GM18868 (cell line): ENCODE measurements around the gene ALG10.
"Not testable (repeated sequence)": the region's sequence is repeated elsewhere in the genome, so short reads cannot be mapped to it uniquely, and the experiment has no call there.

Experiments
- ATAC-seq: cut with Tn5 transposase; IDR thresholded peaks from one replicate; pipeline ENCODE4 v1.9.1; 2021; ENCODE audit warnings: mild to moderate bottlenecking, moderate library complexity; ENCODE audit not compliant: unreplicated experiment

ALG10 gene, protein sequence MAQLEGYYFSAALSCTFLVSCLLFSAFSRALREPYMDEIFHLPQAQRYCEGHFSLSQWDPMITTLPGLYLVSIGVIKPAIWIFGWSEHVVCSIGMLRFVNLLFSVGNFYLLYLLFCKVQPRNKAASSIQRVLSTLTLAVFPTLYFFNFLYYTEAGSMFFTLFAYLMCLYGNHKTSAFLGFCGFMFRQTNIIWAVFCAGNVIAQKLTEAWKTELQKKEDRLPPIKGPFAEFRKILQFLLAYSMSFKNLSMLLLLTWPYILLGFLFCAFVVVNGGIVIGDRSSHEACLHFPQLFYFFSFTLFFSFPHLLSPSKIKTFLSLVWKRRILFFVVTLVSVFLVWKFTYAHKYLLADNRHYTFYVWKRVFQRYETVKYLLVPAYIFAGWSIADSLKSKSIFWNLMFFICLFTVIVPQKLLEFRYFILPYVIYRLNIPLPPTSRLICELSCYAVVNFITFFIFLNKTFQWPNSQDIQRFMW

GRCh38 chr12:34022079-34022830 is at the start of gene ALG10:
Gene ALG10 (plus strand): TSS chr12:34022496. CDS start chr12:34022600, 104 bp downstream.
- ATAC-seq: peak; percentile 99

DNA sequence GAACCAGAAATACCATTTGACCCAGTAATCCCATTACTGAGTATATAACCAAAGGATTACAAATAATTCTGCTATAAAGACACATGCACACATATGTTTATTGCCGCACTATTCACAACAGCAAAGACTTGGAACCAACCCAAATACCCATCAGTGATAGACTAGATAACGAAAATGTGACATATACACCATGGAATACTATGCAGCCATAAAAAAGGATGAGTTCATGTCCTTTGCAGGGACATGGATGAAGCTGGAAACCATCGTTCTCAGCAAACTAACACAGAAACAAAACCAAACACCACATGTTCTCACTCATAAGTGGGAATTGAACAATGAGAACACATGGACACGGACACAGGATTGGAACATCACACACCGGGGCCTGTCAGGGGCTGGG is 49.4 kb upstream of the ALG10 start:
- not testable (repeated sequence) for ATAC-seq

GRCh38 chr12:33977887-33978286 is 44.4 kb upstream of the ALG10 start:
- ATAC-seq: no peak

GRCh38 chr12:33988197-33988805 is 34.0 kb upstream of the ALG10 start:
- ATAC-seq: no peak

DNA sequence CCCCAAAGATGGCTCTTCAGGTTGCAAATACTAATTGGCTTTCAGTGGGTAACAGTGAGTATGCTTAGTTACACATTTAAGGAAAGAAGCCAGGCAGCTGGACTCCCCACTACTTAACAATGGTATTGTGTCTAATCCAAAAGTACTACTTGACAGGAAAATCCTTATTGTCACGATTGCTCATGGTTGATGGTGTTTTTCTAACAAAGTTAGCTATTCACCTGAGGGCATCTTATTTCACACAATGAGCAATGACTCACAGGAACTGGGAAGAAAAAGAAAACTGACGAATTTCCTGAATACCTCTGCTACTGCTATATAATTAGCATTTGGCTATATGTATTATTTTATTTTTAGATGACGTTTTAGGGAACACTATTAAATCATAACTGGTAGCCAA is 33.4 kb upstream of the ALG10 start:
- no peak for ATAC-seq

DNA sequence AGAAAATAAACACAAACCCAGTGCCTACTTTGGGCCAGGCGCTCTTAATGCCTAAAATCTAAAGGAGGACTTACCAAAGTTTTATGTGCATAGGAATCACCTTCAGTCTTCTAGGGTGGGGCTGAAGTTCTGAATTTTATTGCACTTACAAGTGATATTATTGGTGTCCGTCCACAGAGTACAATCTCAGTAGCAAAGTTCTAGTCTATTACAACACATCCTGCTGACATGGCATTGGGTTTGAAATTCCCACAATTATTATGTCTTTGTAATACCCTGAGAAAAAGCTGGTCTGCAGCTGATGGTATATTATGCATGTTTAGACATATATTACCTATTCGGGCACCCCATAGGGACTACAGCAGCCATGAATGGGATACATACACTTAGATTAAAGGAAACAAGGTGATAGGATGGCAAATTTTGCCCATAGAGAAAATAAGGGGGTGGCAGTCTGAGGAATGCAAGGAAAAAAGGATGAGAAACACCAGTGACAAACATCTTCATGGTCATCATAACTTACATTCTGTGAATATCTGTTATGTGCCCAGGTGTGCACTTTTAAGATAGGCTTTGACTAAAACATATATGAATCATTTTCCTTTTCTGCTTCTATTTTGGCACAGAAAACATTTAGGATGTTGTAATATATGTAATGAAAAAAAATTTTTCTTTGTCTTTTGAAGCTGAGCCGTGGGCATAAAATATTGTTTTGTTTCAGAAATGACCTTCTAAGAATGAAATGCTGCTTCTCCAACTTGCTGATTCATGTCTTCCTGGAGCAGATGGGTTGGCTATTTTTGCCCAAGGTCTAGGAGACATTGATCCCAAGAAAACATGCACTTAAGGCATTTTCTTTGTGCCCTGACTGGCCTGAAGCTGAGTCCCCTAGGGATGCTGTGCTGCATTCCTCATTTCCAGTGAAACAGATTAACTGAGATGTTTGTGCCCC is 27.2 kb upstream of the ALG10 start:
- no peak for ATAC-seq

GRCh38 chr12:34008835-34009234 is 13.5 kb upstream of the ALG10 start:
- ATAC-seq: not testable (repeated sequence)

DNA sequence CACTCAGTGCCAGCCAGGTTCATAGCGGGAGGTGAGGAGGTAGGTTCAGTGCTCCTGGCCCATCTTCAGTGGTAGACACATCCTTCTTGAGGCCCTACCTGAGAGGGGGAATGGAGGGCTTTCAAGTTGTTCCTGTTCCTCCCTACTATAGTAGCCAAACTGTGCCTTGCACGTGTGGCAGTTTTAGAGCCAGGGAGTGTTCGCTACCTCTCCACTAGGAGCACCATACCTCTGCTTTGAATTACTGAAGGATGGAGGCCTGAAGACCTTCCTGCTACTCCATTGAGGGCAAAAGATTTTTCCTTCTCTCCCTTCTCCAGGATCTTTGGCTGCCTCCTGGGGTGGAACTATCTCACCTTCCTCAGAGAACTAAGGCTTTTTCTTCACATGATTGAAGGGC is 5.9 kb upstream of the ALG10 start:
- no peak for ATAC-seq

- no peak for ATAC-seq
Observed at GRCh38 chr12:34021071-34021470, 1.2 kb upstream of the ALG10 start.

DNA sequence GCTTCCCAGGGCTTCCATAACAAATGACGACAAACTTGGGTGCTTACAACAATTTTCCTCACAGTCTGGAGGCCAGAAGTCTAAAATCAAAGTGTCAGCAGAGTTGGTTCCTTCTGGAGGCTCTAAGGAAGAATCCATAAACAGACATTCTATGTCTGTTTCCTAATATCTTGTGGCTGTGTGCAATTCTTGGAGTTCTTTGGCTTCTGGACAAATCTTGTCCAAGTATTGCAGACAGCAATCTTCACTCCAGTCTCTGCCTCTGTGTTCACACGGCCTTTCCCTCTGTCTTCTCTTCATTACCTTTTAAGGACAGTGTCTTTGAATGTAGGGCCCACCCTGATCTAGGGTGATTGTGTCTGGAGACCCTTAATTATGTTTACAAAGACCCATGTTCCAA is 5.4 kb downstream of the ALG10 start:
- ATAC-seq: not testable (repeated sequence)

DNA sequence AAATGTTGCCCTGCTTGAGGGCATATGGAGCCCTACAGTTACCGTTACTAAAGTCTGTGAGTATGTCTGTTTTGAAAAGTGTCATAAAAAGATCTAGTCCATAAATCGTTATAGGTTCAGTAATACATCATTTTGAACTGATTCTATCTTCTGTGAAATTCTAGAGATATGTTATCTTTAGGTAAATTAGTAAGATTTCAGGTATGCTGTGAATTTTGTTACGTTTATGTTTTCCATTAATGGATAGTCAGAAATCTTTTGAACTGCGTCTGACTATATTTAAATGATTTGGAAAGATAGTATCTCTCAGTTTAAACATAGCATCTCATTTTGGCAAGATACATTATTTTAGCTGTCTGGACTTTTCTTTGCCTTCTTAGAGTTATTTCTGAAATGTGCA is 8.3 kb downstream of the ALG10 start:
- ATAC-seq: no peak

DNA sequence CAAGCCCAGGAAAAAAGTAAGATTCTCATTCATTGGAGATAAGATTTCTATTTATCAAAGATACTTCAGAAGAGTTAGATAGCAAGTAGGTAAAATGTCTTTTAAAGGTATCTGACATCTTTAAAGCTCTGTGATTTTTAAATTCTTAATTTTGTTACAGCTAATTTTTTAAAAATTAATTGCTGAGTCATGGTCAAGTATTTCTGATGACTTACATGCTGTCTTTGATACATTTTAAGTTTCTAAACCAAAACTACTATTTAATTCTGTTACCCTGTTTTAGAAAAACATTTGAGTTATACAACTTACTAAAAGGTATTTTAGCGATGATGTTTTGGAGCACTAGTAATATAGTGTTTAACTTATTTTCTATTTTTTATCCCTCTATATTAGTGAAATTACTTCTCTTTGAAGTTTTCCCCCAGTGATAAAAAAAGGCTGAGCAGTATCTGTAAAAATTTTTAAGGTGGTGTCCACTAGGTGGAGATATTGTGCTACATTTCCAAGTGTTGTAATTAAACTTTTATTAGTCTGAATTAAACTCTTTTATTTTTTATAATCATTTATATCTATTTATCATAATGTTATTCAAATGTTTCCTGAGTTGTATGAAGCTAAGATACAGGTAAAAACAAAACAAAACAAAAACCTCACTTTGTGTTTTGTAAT is 11.5 kb downstream of the ALG10 start:
- ATAC-seq: no peak

GRCh38 chr12:34038357-34038756 is 16.1 kb downstream of the ALG10 start:
- ATAC-seq: not testable (repeated sequence)

DNA sequence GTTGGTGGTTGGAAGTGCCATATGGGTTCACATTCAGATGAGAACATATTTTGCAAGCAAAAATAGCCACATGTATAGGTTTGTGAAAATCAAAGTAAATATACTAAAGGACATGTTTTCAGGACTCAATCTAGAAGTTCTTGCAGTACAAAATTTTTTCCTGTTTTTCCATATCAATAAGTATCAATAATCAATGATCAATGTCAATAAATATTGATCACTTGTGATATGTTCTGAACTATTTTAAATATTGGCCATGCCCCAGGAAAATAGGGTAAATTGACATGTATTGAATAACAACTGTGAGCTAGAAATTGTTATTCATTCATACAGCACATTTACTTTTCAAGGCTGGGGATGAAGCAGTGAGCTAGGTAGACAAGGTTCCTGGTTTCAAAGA is 24.3 kb downstream of the ALG10 start:
- no peak for ATAC-seq

- not testable (repeated sequence) for ATAC-seq
Observed at GRCh38 chr12:34047855-34048254, 25.6 kb downstream of the ALG10 start.

- no peak for ATAC-seq
Observed at GRCh38 chr12:34048714-34049113, 26.4 kb downstream of the ALG10 start.

- ATAC-seq: no peak
Observed at GRCh38 chr12:34051486-34051885, 29.2 kb downstream of the ALG10 start.

DNA sequence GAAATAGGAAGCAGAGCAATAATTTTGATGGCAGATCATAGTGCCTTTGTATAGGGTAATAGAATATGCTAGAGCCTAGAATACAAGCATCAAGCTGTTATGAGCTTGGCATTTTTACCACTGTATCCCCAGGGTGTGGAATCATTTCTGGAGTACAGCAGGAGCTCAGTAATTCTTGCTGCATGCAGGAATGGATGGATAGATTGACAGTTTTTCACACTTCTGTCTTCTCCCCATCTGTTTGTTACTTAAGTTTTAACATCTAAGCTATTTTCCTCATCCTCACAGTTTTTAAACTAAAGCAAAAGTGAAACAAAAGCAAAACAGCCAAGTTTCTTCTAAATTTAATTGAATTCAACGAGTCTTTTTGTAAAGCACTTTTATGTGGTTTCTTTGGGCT is 32.6 kb downstream of the ALG10 start:
- no peak for ATAC-seq
